B cell (primary cell): ENCODE data around the gene HSD17B2. TPM values are rescaled to one million over a fixed set of nuclear protein-coding genes. Genes with fewer than 3 reads are reported as not detected.

Source experiments
- ATAC-seq: fragments of 200-7000 bp; cut with Tn5 transposase; one replicate; pipeline ENCODE4 v1.10.0; 2021; ENCODE audit warnings: low read depth, mild to moderate bottlenecking, moderate number of reproducible peaks, moderate library complexity
- CTCF ChIA-PET: fragments of 350-600 bp; sonication (Branson Sonifier 250); formaldehyde crosslinking; loops from one replicate; lab custom pipeline; 2021; ENCODE audit warnings: antibody characterized with exemption, inconsistent platforms; lab: Charles Lee
- POLR2A ChIA-PET: fragments of 350-600 bp; sonication (Branson Sonifier 250); formaldehyde crosslinking; loops from one replicate; lab custom pipeline; 2021; ENCODE audit warnings: antibody characterized with exemption; lab: Charles Lee
- DNase-seq: peaks from one replicate; pipeline ENCODE4 v3.0.0; 2013
- H2AFZ ChIP-seq: 2 replicates; pipeline ENCODE4 v1.6.1; 2012; ENCODE audit warnings: mild to moderate bottlenecking, low read depth, low read length; ENCODE audit not compliant: insufficient read depth, poor library complexity, severe bottlenecking
- H3K27ac ChIP-seq, 2 donors: 1 replicate in 1 of 2; 2 replicates in 1 of 2; pipeline ENCODE4 v1.5.1; 2012 to 2013; ENCODE audit warnings: low read length in 2 of 2, mild to moderate bottlenecking in 2 of 2, moderate library complexity in 1 of 2
- H3K27me3 ChIP-seq, 4 experiments: fragments of 200-600 bp in 1 of 4; sonication (generic) in 1 of 4; replicated peaks in 1 of 4; 1 replicate in 2 of 4; 2 replicates in 2 of 4; pipeline versions ENCODE4 v1.6.1 to v1.7.0; 2013 to 2016; ENCODE audit warnings: low read length in 3 of 4, mild to moderate bottlenecking in 2 of 4, mixed read lengths in 1 of 4, moderate library complexity in 1 of 4; ENCODE audit not compliant: insufficient read depth in 4 of 4, control insufficient read depth in 3 of 4; ENCODE audit errors: control extremely low read depth in 1 of 4
- H3K36me3 ChIP-seq, 2 experiments: replicated peaks in 1 of 2; 1 replicate in 1 of 2; 2 replicates in 1 of 2; pipeline versions ENCODE4 v1.6.1 to v1.7.1; 2013; ENCODE audit warnings: low read length in 1 of 2; ENCODE audit not compliant: insufficient read depth in 2 of 2, control insufficient read depth in 1 of 2; ENCODE audit errors: control extremely low read depth in 1 of 2, extremely low read depth in 1 of 2
- H3K4me1 ChIP-seq, 2 donors: fragments of 200-600 bp in 1 of 2; sonication (generic) in 1 of 2; 1 replicate in 1 of 2; 2 replicates in 1 of 2; pipeline versions ENCODE4 v1.5.1 to v1.6.1; 2013 to 2017; ENCODE audit warnings: low read length in 2 of 2; ENCODE audit not compliant: control insufficient read depth in 2 of 2, insufficient read depth in 2 of 2
- H3K4me2 ChIP-seq: replicated peaks from 2 replicates; pipeline ENCODE3; 2012; ENCODE audit warnings: mild to moderate bottlenecking, low read depth, low read length; ENCODE audit not compliant: poor library complexity, severe bottlenecking
- H3K4me3 ChIP-seq, 5 experiments: fragments of 200-600 bp in 1 of 5; sonication (generic) in 1 of 5; 1 replicate in 3 of 5; 2 replicates in 2 of 5; pipeline versions ENCODE4 v1.5.1 to v1.7.0; 2011 to 2016; ENCODE audit warnings: low read length in 4 of 5, mild to moderate bottlenecking in 4 of 5, low read depth in 2 of 5, control low read depth in 1 of 5, moderate library complexity in 1 of 5; ENCODE audit not compliant: insufficient read depth in 1 of 5; ENCODE audit errors: control extremely low read depth in 1 of 5, extremely low read depth in 1 of 5
- H3K79me2 ChIP-seq: fragments of 200-600 bp; sonication (generic); one replicate; pipeline ENCODE4 v1.6.0; 2016; ENCODE audit warnings: low read length; ENCODE audit not compliant: control insufficient read depth, insufficient read depth
- H3K9ac ChIP-seq: fragments of 200-600 bp; sonication (generic); 2 replicates; pipeline ENCODE4 v1.6.1; 2017; ENCODE audit warnings: mild to moderate bottlenecking, low read length, moderate library complexity
- H3K9me3 ChIP-seq, 3 donors: one replicate each; pipeline versions ENCODE4 v1.6.1 to v1.7.1; 2013; ENCODE audit warnings: low read length in 2 of 3; ENCODE audit not compliant: control insufficient read depth in 2 of 3, insufficient read depth in 1 of 3; ENCODE audit errors: control extremely low read depth in 1 of 3
- H4K20me1 ChIP-seq: 2 replicates; pipeline ENCODE4 v1.6.0; 2012; ENCODE audit warnings: mild to moderate bottlenecking, low read length; ENCODE audit not compliant: insufficient read depth, control insufficient read depth, poor library complexity, severe bottlenecking
- H3K27ac Mint-ChIP-seq: one replicate; pipeline ENCODE4 v1.8.0; 2021; ENCODE audit warnings: mixed read lengths
- H3K27me3 Mint-ChIP-seq: one replicate; pipeline ENCODE4 v1.8.0; 2021; ENCODE audit warnings: mixed read lengths
- H3K4me1 Mint-ChIP-seq: one replicate; pipeline ENCODE4 v1.8.0; 2021; ENCODE audit warnings: mixed read lengths
- H3K4me3 Mint-ChIP-seq: one replicate; pipeline ENCODE4 v1.8.0; 2021; ENCODE audit warnings: mixed read lengths
- H3K9me3 Mint-ChIP-seq: one replicate; pipeline ENCODE4 v1.8.0; 2022; ENCODE audit warnings: mixed read lengths; ENCODE audit not compliant: insufficient read depth
- CTCF ChIP-seq: fragments of 200-600 bp; IDR thresholded peaks from one replicate; pipeline ENCODE4 v1.8.0; 2022; ENCODE audit warnings: antibody characterized with exemption, mild to moderate bottlenecking
- EZH2 ChIP-seq: IDR thresholded peaks from 2 replicates; pipeline ENCODE4 v1.6.1; 2012; ENCODE audit warnings: borderline replicate concordance, low read depth, mild to moderate bottlenecking, moderate library complexity, low read length; ENCODE audit not compliant: insufficient read depth, poor library complexity, severe bottlenecking
- whole genome bisulfite sequencing: methylation state at CpG from one replicate; pipeline ENCODE4 v1.1.5; 2013; ENCODE audit warnings: missing lambda C conversion rate; ENCODE audit not compliant: insufficient coverage; 5-methylcytosine and 5-hydroxymethylcytosine counted together
- intact Hi-C: fragments of 100-400 bp; cut with micrococcal nuclease; formaldehyde crosslinking; loops from one replicate; pipeline ENCODE4 v1.10.0; 2022
- polyA plus RNA-seq: library from polyadenylated mRNA; depleted of rRNA; stranded (reverse); fragments of >200 nt; gene quantifications from 2 replicates; pipeline ENCODE4 v1.2.3, GENCODE V29; 2012
- total RNA-seq, 2 donors: library from RNA; stranded (reverse); fragments of 120-200 nt in 1 of 2; gene quantifications; 1 replicate in 1 of 2; 2 replicates in 1 of 2; pipeline versions ENCODE4 v1.2.3 to v1.2.4, GENCODE V29; 2013 to 2022

The HSD17B2 gene
- total and polyA plus RNA-seq, 2 donors (not counting 1 experiment from before 2014, with no cell fraction given) = not detected

GRCh38 chr16:82119405-82119804, 84.4 kb downstream of the HSD17B2 start:
- Histone ChIP-seq H3K4me1 (no peaks in the 10 kb centered on the region), H3K4me2 (no peak overlapping the region), H3K4me3 (no peak overlapping the region), H4K20me1 (no peaks in the 10 kb centered on the region), H3K36me3 (no peaks in the 10 kb centered on the region), H2AFZ (no peak overlapping the region), H3K9ac (no peak overlapping the region), H3K9me3 (no peaks in the 10 kb centered on the region), H3K27me3 (no peaks in the 10 kb centered on the region), H3K79me2 (no peaks in the 10 kb centered on the region), H3K27ac (no peak overlapping the region)
- 78% methylated on average over 2 of the region's 4 CpGs for WGBS
- ATAC-seq (no peak), DNase-seq (no peak)
- H3K4me1 Mint-ChIP-seq = no peaks in the 10 kb centered on the region
- TF ChIP-seq CTCF = no peak
- no peak for TF ChIP-seq EZH2
- POLR2A ChIA-PET = no interaction called here
- H3K4me3 Mint-ChIP-seq = no peak overlapping the region
- H3K27me3 Mint-ChIP-seq = peaks cover under 1% of the 10 kb centered on the region
- no peaks in the 10 kb centered on the region for H3K9me3 Mint-ChIP-seq
- intact Hi-C loops = no loop called here
- CTCF ChIA-PET = no interaction called here
- no peak overlapping the region for H3K27ac Mint-ChIP-seq

GRCh38 chr16:82124651-82125050, 89.6 kb downstream of the HSD17B2 start:
- ATAC-seq = no peak
- intact Hi-C loops = no loop called here
- H3K4me2 ChIP-seq = no peak overlapping the region
- no peak overlapping the region for H3K4me3 ChIP-seq
- CTCF ChIA-PET = no interaction called here
- no peaks in the 10 kb centered on the region for H3K27me3 ChIP-seq
- H3K9me3 ChIP-seq = peaks cover 0 to 5% (median 0%) of the 10 kb centered on the region in 3 donors
- POLR2A ChIA-PET = no interaction called here
- TF ChIP-seq CTCF (no peak), EZH2 (no peak)
- no peaks in the 10 kb centered on the region for H3K36me3 ChIP-seq
- no peak overlapping the region for H2AFZ ChIP-seq
- H3K4me3 Mint-ChIP-seq = no peak overlapping the region
- no peaks in the 10 kb centered on the region for H3K4me1 Mint-ChIP-seq
- no peaks in the 10 kb centered on the region for H3K4me1 ChIP-seq
- peaks cover 7% of the 10 kb centered on the region for H3K27me3 Mint-ChIP-seq
- H4K20me1 ChIP-seq = no peaks in the 10 kb centered on the region
- no peak overlapping the region for H3K27ac Mint-ChIP-seq
- 80% methylated on average over 1 of the region's 3 CpGs for WGBS
- no peaks in the 10 kb centered on the region for H3K79me2 ChIP-seq
- no peak for DNase-seq
- no peak overlapping the region for H3K27ac ChIP-seq
- H3K9me3 Mint-ChIP-seq = peaks cover 5% of the 10 kb centered on the region
- no peak overlapping the region for H3K9ac ChIP-seq
